Neutrophil (primary cell): ENCODE measurements around the gene SLCO2B1.

Source experiments
- H3K27ac ChIP-seq: fragments of 200-600 bp; sonication (generic); 2 replicates; pipeline ENCODE4 v1.5.1; 2016; ENCODE audit warnings: mild to moderate bottlenecking, moderate library complexity
- H3K27me3 ChIP-seq: fragments of 200-600 bp; sonication (generic); 2 replicates; pipeline ENCODE4 v1.6.0; 2016; ENCODE audit warnings: mild to moderate bottlenecking
- H3K36me3 ChIP-seq: fragments of 200-600 bp; sonication (generic); 2 replicates; pipeline ENCODE4 v1.5.1; 2017
- H3K4me1 ChIP-seq, 2 experiments: fragments of 200-600 bp in 1 of 2; sonication (generic) in 1 of 2; 1 replicate in 1 of 2; 2 replicates in 1 of 2; pipeline versions ENCODE4 v1.5.1 to v1.6.1; 2013 to 2016; ENCODE audit warnings: low read depth in 1 of 2, low read length in 1 of 2, mild to moderate bottlenecking in 1 of 2, moderate library complexity in 1 of 2; ENCODE audit not compliant: control insufficient read depth in 1 of 2, insufficient read depth in 1 of 2
- H3K4me3 ChIP-seq, 2 experiments: fragments of 200-600 bp in 1 of 2; sonication (generic) in 1 of 2; 1 replicate in 1 of 2; 2 replicates in 1 of 2; pipeline ENCODE4 v1.5.1; 2013 to 2016; ENCODE audit warnings: low read depth in 1 of 2, low read length in 1 of 2, mild to moderate bottlenecking in 1 of 2, moderate library complexity in 1 of 2
- H3K9me3 ChIP-seq: fragments of 200-600 bp; sonication (generic); 2 replicates; pipeline ENCODE4 v1.5.1; 2016
- CTCF ChIP-seq: fragments of 200-600 bp; sonication (generic); IDR thresholded peaks from 2 replicates; pipeline ENCODE4 v1.5.1; 2016; ENCODE audit warnings: antibody characterized with exemption

The SLCO2B1 gene

GRCh38 chr11:75254326-75254725, 103.4 kb downstream of the SLCO2B1 start:
- H3K27ac ChIP-seq, result no peak overlapping the region
- no peaks in the 10 kb centered on the region for H3K36me3 ChIP-seq
- H3K4me3 ChIP-seq, result no peak overlapping the region
- no peak for TF ChIP-seq CTCF
- H3K27me3 ChIP-seq, result peaks cover 47% of the 10 kb centered on the region
- H3K4me1 ChIP-seq, result no peaks in the 10 kb centered on the region
- H3K9me3 ChIP-seq, result no peaks in the 10 kb centered on the region
